B cell (primary cell): ENCODE data around the gene AGBL4.

Experiments
- CTCF ChIP-seq: fragments of 200-600 bp; IDR thresholded peaks from one replicate; pipeline ENCODE4 v1.8.0; 2022; ENCODE audit warnings: antibody characterized with exemption, mild to moderate bottlenecking
- EZH2 ChIP-seq: IDR thresholded peaks from 2 replicates; pipeline ENCODE4 v1.6.1; 2012; ENCODE audit warnings: borderline replicate concordance, low read depth, mild to moderate bottlenecking, moderate library complexity, low read length; ENCODE audit not compliant: insufficient read depth, poor library complexity, severe bottlenecking

GRCh38 chr1:49323925-49324540 is 699.7 kb downstream of the AGBL4 start:
- no peak for TF ChIP-seq CTCF
- TF ChIP-seq EZH2: no peak
